H9 (cell line): ENCODE data around the gene EML4. TPM values are rescaled to one million over a fixed set of nuclear protein-coding genes. Genes with fewer than 3 reads are reported as not detected.

Experiments used
- DNase-seq: peaks from one replicate; pipeline ENCODE4 v3.0.0-alpha.2; 2017
- H2AFZ ChIP-seq: one replicate; pipeline ENCODE4 v1.6.1; 2013; ENCODE audit warnings: mild to moderate bottlenecking, low read length, control low read depth, moderate library complexity
- H2AK5ac ChIP-seq: 2 replicates; pipeline ENCODE4 v1.6.1; 2013; ENCODE audit warnings: low read length, control low read depth, mixed read lengths; ENCODE audit not compliant: insufficient read length
- H2BK120ac ChIP-seq: one replicate; pipeline ENCODE4 v1.6.1; 2013; ENCODE audit warnings: low read depth, mild to moderate bottlenecking, low read length, control low read depth, inconsistent platforms; ENCODE audit not compliant: poor library complexity, severe bottlenecking
- H2BK12ac ChIP-seq: 2 replicates; pipeline ENCODE4 v1.6.1; 2013; ENCODE audit warnings: low read length, control low read depth, mixed read lengths, low read depth; ENCODE audit not compliant: insufficient read length
- H2BK15ac ChIP-seq: 2 replicates; pipeline ENCODE4 v1.6.1; 2013; ENCODE audit warnings: low read depth, low read length, control low read depth
- H2BK20ac ChIP-seq: one replicate; pipeline ENCODE4 v1.6.1; 2013; ENCODE audit warnings: low read depth, mild to moderate bottlenecking, low read length, control low read depth, inconsistent platforms; ENCODE audit not compliant: poor library complexity, severe bottlenecking
- H2BK5ac ChIP-seq: 2 replicates; pipeline ENCODE4 v1.6.1; 2013; ENCODE audit warnings: low read length, control low read depth, mixed read lengths; ENCODE audit not compliant: insufficient read length
- H3K14ac ChIP-seq: 2 replicates; pipeline ENCODE4 v1.6.1; 2013; ENCODE audit warnings: low read length, control low read depth; ENCODE audit not compliant: insufficient read depth
- H3K18ac ChIP-seq: 2 replicates; pipeline ENCODE4 v1.6.1; 2013; ENCODE audit warnings: low read depth, mild to moderate bottlenecking, mixed read lengths, low read length, control low read depth; ENCODE audit not compliant: insufficient read length
- H3K23ac ChIP-seq: 2 replicates; pipeline ENCODE4 v1.6.1; 2013; ENCODE audit warnings: low read length, control low read depth, mixed read lengths, low read depth; ENCODE audit not compliant: insufficient read length
- H3K23me2 ChIP-seq: 2 replicates; pipeline ENCODE4 v1.6.1; 2013; ENCODE audit warnings: low read depth, mild to moderate bottlenecking, mixed read lengths, low read length, control low read depth; ENCODE audit not compliant: insufficient read length, poor library complexity, severe bottlenecking
- H3K27ac ChIP-seq: 2 replicates; pipeline ENCODE4 v1.5.1; 2013; ENCODE audit warnings: low read length, control low read depth, mixed read lengths, low read depth; ENCODE audit not compliant: insufficient read length
- H3K27me3 ChIP-seq: 2 replicates; pipeline ENCODE4 v1.6.1; 2013; ENCODE audit warnings: low read length, control low read depth, inconsistent platforms; ENCODE audit not compliant: insufficient read depth
- H3K4ac ChIP-seq: 2 replicates; pipeline ENCODE4 v1.6.1; 2013; ENCODE audit warnings: low read depth, mild to moderate bottlenecking, control low read depth, inconsistent platforms, low read length, moderate library complexity
- H3K4me1 ChIP-seq: 2 replicates; pipeline ENCODE4 v1.6.1; 2013; ENCODE audit warnings: low read length, control low read depth, inconsistent platforms; ENCODE audit not compliant: insufficient read depth
- H3K4me2 ChIP-seq: 2 replicates; pipeline ENCODE4 v1.6.1; 2013; ENCODE audit warnings: low read length, control low read depth, mixed read lengths; ENCODE audit not compliant: insufficient read length, insufficient read depth
- H3K56ac ChIP-seq: 2 replicates; pipeline ENCODE4 v1.6.1; 2013; ENCODE audit warnings: low read depth, mild to moderate bottlenecking, mixed read lengths, low read length, control low read depth; ENCODE audit not compliant: insufficient read length
- H3K79me1 ChIP-seq: 2 replicates; pipeline ENCODE4 v1.6.1; 2013; ENCODE audit warnings: low read depth, mild to moderate bottlenecking, moderate library complexity, low read length, control low read depth, inconsistent platforms; ENCODE audit not compliant: insufficient read depth, poor library complexity, severe bottlenecking
- H3K79me2 ChIP-seq: 2 replicates; pipeline ENCODE4 v1.6.1; 2013; ENCODE audit warnings: low read length, control low read depth, inconsistent platforms; ENCODE audit not compliant: insufficient read depth
- H3K9ac ChIP-seq: 2 replicates; pipeline ENCODE4 v1.6.1; 2013; ENCODE audit warnings: low read length, control low read depth, mixed read lengths; ENCODE audit not compliant: insufficient read length; ENCODE audit errors: extremely low read depth
- H3K9me3 ChIP-seq: one replicate; pipeline ENCODE4 v1.6.1; 2013; ENCODE audit warnings: low read depth, low read length, inconsistent platforms; ENCODE audit not compliant: control insufficient read depth
- H3T11ph ChIP-seq: one replicate; pipeline ENCODE4 v1.6.1; 2013; ENCODE audit warnings: mild to moderate bottlenecking, low read length, control low read depth, inconsistent platforms
- H4K20me1 ChIP-seq: one replicate; pipeline ENCODE4 v1.6.1; 2013; ENCODE audit not compliant: control insufficient read depth, insufficient read length, insufficient read depth
- H4K5ac ChIP-seq: 2 replicates; pipeline ENCODE4 v1.6.1; 2013; ENCODE audit warnings: low read depth, mild to moderate bottlenecking, mixed read lengths, low read length, control low read depth; ENCODE audit not compliant: insufficient read length
- H4K8ac ChIP-seq: replicated peaks from 2 replicates; pipeline ENCODE4 v1.6.1; 2013; ENCODE audit warnings: low read length, control low read depth, mixed read lengths, low read depth; ENCODE audit not compliant: insufficient read length
- H4K91ac ChIP-seq: 2 replicates; pipeline ENCODE4 v1.6.1; 2013; ENCODE audit warnings: low read depth, mild to moderate bottlenecking, moderate library complexity, mixed read lengths, low read length, control low read depth; ENCODE audit not compliant: insufficient read length
- H3K27ac Mint-ChIP-seq, 3 experiments: 2 replicates in 2 of 3; 3 replicates in 1 of 3; pipeline ENCODE4 v1.8.0; 2020 to 2021; ENCODE audit warnings: mixed read lengths in 3 of 3, mild to moderate bottlenecking in 1 of 3, moderate library complexity in 1 of 3
- H3K27me3 Mint-ChIP-seq: 2 replicates; pipeline ENCODE4 v1.8.0; 2021; ENCODE audit warnings: low read depth, mild to moderate bottlenecking, moderate library complexity, mixed read lengths
- H3K36me3 Mint-ChIP-seq, 3 experiments: 2 replicates in 2 of 3; 3 replicates in 1 of 3; pipeline ENCODE4 v1.8.0; 2020 to 2021; ENCODE audit warnings: low read depth in 3 of 3, mixed read lengths in 3 of 3; ENCODE audit not compliant: insufficient read depth in 1 of 3
- H3K4me1 Mint-ChIP-seq, 2 experiments: 2 replicates each; pipeline ENCODE4 v1.8.0; 2020; ENCODE audit warnings: mixed read lengths in 2 of 2
- H3K4me3 Mint-ChIP-seq, 2 experiments: 2 replicates in 1 of 2; 3 replicates in 1 of 2; pipeline ENCODE4 v1.8.0; 2020 to 2021; ENCODE audit warnings: mild to moderate bottlenecking in 2 of 2, mixed read lengths in 2 of 2, moderate library complexity in 1 of 2
- H3K9me3 Mint-ChIP-seq, 2 experiments: 2 replicates in 1 of 2; 3 replicates in 1 of 2; pipeline ENCODE4 v1.8.0; 2020; ENCODE audit warnings: mild to moderate bottlenecking in 2 of 2, mixed read lengths in 2 of 2, moderate library complexity in 1 of 2
- WGBS: extraction: QIAGEN DNeasy Blood & Tissue Kit; methylation state at CpG from one replicate; pipeline ENCODE4 v1.1.7; 2013; ENCODE audit warnings: missing lambda C conversion rate, low lambda C conversion rate, mixed read lengths; ENCODE audit not compliant: insufficient read length; ENCODE audit errors: extremely low coverage; 5-methylcytosine and 5-hydroxymethylcytosine counted together
- total RNA-seq: library from RNA; stranded (reverse); gene quantifications from 2 replicates; pipeline ENCODE4 v1.2.1, GENCODE V29; 2021
- TF ChIP-seq, protein P1 (sequence below): fragments of 200-600 bp; sonication (generic); conservative IDR thresholded peaks from 3 replicates; pipeline ENCODE4 v1.8.0; 2021; ENCODE audit warnings: antibody characterized with exemption, mild to moderate bottlenecking

The EML4 gene
- total RNA-seq, 1 experiment from 2014 or later, result 68.6 TPM

DNA sequence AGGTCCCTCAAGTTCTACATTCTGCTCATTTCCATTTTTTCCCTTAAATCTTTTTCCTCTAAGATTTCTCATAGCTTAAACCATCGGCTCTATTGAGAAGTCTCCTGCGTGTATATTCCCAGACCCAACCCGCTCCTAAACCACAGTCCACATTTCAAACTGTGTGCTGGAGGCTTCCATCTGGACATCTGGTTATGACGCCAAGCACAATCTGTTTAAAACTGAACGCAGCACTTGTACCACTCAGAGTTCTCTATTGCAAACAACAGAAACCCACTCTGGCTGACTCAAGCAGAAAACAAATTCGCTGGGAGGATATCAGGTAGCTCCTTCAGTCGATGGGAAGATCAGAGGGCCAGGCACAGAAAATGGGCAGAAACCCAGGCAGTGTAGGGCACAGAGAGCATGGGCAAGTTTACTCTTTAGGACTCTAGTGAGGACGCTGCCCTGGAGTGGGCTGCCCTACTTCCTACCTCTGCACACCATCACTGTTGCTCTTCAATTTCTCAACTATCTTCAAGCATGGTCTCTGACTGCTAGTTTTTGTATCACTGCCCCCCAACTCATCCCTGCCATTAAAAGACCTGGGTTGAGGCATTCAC is 5.6 kb upstream of the EML4 start:
- Histone ChIP-seq H3K18ac (no peak overlapping the region), H2BK20ac (no peak overlapping the region), H3K79me1 (no peaks in the 10 kb centered on the region), H2BK5ac (no peak overlapping the region), H4K91ac (no peak overlapping the region), H4K5ac (no peak overlapping the region), H3K23ac (no peak overlapping the region), H3K56ac (no peak overlapping the region), H3K79me2 (no peaks in the 10 kb centered on the region), H3K27ac (no peak overlapping the region), H4K20me1 (no peaks in the 10 kb centered on the region), H2BK120ac (no peak overlapping the region), H3K4me1 (no peaks in the 10 kb centered on the region), H2BK15ac (no peak overlapping the region), H3K9ac (no peak overlapping the region), H2AK5ac (no peak overlapping the region), H3T11ph (no peak overlapping the region), H4K8ac (no peak overlapping the region), H3K9me3 (no peaks in the 10 kb centered on the region), H3K27me3 (no peaks in the 10 kb centered on the region), H2BK12ac (no peak overlapping the region), H3K4ac (no peak overlapping the region), H2AFZ (no peak overlapping the region), H3K23me2 (no peaks in the 10 kb centered on the region), H3K4me2 (no peak overlapping the region), H3K14ac (no peak overlapping the region)
- H3K36me3 Mint-ChIP-seq, result no peaks in the 10 kb centered on the region
- H3K27me3 Mint-ChIP-seq, result peaks cover 3% of the 10 kb centered on the region
- no peaks in the 10 kb centered on the region for H3K9me3 Mint-ChIP-seq
- H3K27ac Mint-ChIP-seq, result no peak overlapping the region
- TF ChIP-seq, protein P1, sequence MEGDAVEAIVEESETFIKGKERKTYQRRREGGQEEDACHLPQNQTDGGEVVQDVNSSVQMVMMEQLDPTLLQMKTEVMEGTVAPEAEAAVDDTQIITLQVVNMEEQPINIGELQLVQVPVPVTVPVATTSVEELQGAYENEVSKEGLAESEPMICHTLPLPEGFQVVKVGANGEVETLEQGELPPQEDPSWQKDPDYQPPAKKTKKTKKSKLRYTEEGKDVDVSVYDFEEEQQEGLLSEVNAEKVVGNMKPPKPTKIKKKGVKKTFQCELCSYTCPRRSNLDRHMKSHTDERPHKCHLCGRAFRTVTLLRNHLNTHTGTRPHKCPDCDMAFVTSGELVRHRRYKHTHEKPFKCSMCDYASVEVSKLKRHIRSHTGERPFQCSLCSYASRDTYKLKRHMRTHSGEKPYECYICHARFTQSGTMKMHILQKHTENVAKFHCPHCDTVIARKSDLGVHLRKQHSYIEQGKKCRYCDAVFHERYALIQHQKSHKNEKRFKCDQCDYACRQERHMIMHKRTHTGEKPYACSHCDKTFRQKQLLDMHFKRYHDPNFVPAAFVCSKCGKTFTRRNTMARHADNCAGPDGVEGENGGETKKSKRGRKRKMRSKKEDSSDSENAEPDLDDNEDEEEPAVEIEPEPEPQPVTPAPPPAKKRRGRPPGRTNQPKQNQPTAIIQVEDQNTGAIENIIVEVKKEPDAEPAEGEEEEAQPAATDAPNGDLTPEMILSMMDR, result no peak
- H3K4me1 Mint-ChIP-seq, result peaks cover 0 to 4% of the 10 kb centered on the region in 2 experiments; a peak in 1 of 4 replicates
- H3K4me3 Mint-ChIP-seq, result no peak overlapping the region
- no peak for DNase-seq
- WGBS, result no CpG with 5 or more reads among the region's 8 CpGs
